HK-2 (cell line): Measurements from ENCODE around the gene MYPOP.

Experiments
- DNase-seq: peaks from one replicate; pipeline ENCODE4 v3.0.0-alpha.2; 2018; ENCODE audit not compliant: unreplicated experiment

Gene MYPOP

GRCh38 chr19:45863840-45864628, 38.4 kb downstream of the MYPOP start, which contains the start of gene FOXA3:
TSS of gene FOXA3 (plus strand) at chr19:45864326. CDS start at chr19:45864457, 131 bp downstream.
- peak; percentile 69 for DNase-seq

GRCh38 chr19:45863335-45863839, 39.0 kb downstream of the MYPOP start:
- no peak for DNase-seq

GRCh38 chr19:45862564-45863334, 39.7 kb downstream of the MYPOP start, which contains the start of gene SYMPK:
TSS of gene SYMPK (minus strand) at chr19:45863147. CDS start at chr19:45854495, 8,652 bp downstream.
- peak; percentile 99 for DNase-seq

- no peak for DNase-seq
Measured at GRCh38 chr19:45862271-45862563, 40.2 kb downstream of the MYPOP start.

GRCh38 chr19:45860359-45861259, 41.8 kb downstream of the MYPOP start:
- DNase-seq = no peak

- no peak for DNase-seq
Measured at GRCh38 chr19:45854167-45854778, 48.1 kb downstream of the MYPOP start.

- DNase-seq = no peak
Measured at GRCh38 chr19:45852983-45853382, 49.4 kb downstream of the MYPOP start.

GRCh38 chr19:45852145-45852750, 50.2 kb downstream of the MYPOP start:
- no peak for DNase-seq

- no peak for DNase-seq
Measured at GRCh38 chr19:45848922-45849321, 53.5 kb downstream of the MYPOP start.

- DNase-seq = no peak
Measured at GRCh38 chr19:45847663-45848062, 54.8 kb downstream of the MYPOP start.

GRCh38 chr19:45842198-45842597, 60.2 kb downstream of the MYPOP start:
- no peak for DNase-seq
